H9 (cell line): ENCODE measurements around the gene SLC1A1. TPM values are rescaled to one million over a fixed set of nuclear protein-coding genes. Genes with fewer than 3 reads are reported as not detected.

Experiments used
- DNase-seq: peaks from one replicate; pipeline ENCODE4 v3.0.0-alpha.2; 2017
- H2AFZ ChIP-seq: one replicate; pipeline ENCODE4 v1.6.1; 2013; ENCODE audit warnings: mild to moderate bottlenecking, low read length, control low read depth, moderate library complexity
- H2AK5ac ChIP-seq: 2 replicates; pipeline ENCODE4 v1.6.1; 2013; ENCODE audit warnings: low read length, control low read depth, mixed read lengths; ENCODE audit not compliant: insufficient read length
- H2BK120ac ChIP-seq: one replicate; pipeline ENCODE4 v1.6.1; 2013; ENCODE audit warnings: low read depth, mild to moderate bottlenecking, low read length, control low read depth, inconsistent platforms; ENCODE audit not compliant: poor library complexity, severe bottlenecking
- H2BK12ac ChIP-seq: 2 replicates; pipeline ENCODE4 v1.6.1; 2013; ENCODE audit warnings: low read length, control low read depth, mixed read lengths, low read depth; ENCODE audit not compliant: insufficient read length
- H2BK15ac ChIP-seq: 2 replicates; pipeline ENCODE4 v1.6.1; 2013; ENCODE audit warnings: low read depth, low read length, control low read depth
- H2BK20ac ChIP-seq: one replicate; pipeline ENCODE4 v1.6.1; 2013; ENCODE audit warnings: low read depth, mild to moderate bottlenecking, low read length, control low read depth, inconsistent platforms; ENCODE audit not compliant: poor library complexity, severe bottlenecking
- H2BK5ac ChIP-seq: 2 replicates; pipeline ENCODE4 v1.6.1; 2013; ENCODE audit warnings: low read length, control low read depth, mixed read lengths; ENCODE audit not compliant: insufficient read length
- H3K14ac ChIP-seq: 2 replicates; pipeline ENCODE4 v1.6.1; 2013; ENCODE audit warnings: low read length, control low read depth; ENCODE audit not compliant: insufficient read depth
- H3K18ac ChIP-seq: 2 replicates; pipeline ENCODE4 v1.6.1; 2013; ENCODE audit warnings: low read depth, mild to moderate bottlenecking, mixed read lengths, low read length, control low read depth; ENCODE audit not compliant: insufficient read length
- H3K23ac ChIP-seq: 2 replicates; pipeline ENCODE4 v1.6.1; 2013; ENCODE audit warnings: low read length, control low read depth, mixed read lengths, low read depth; ENCODE audit not compliant: insufficient read length
- H3K23me2 ChIP-seq: 2 replicates; pipeline ENCODE4 v1.6.1; 2013; ENCODE audit warnings: low read depth, mild to moderate bottlenecking, mixed read lengths, low read length, control low read depth; ENCODE audit not compliant: insufficient read length, poor library complexity, severe bottlenecking
- H3K27ac ChIP-seq: 2 replicates; pipeline ENCODE4 v1.5.1; 2013; ENCODE audit warnings: low read length, control low read depth, mixed read lengths, low read depth; ENCODE audit not compliant: insufficient read length
- H3K27me3 ChIP-seq: 2 replicates; pipeline ENCODE4 v1.6.1; 2013; ENCODE audit warnings: low read length, control low read depth, inconsistent platforms; ENCODE audit not compliant: insufficient read depth
- H3K4ac ChIP-seq: 2 replicates; pipeline ENCODE4 v1.6.1; 2013; ENCODE audit warnings: low read depth, mild to moderate bottlenecking, control low read depth, inconsistent platforms, low read length, moderate library complexity
- H3K4me1 ChIP-seq: 2 replicates; pipeline ENCODE4 v1.6.1; 2013; ENCODE audit warnings: low read length, control low read depth, inconsistent platforms; ENCODE audit not compliant: insufficient read depth
- H3K4me2 ChIP-seq: 2 replicates; pipeline ENCODE4 v1.6.1; 2013; ENCODE audit warnings: low read length, control low read depth, mixed read lengths; ENCODE audit not compliant: insufficient read length, insufficient read depth
- H3K56ac ChIP-seq: 2 replicates; pipeline ENCODE4 v1.6.1; 2013; ENCODE audit warnings: low read depth, mild to moderate bottlenecking, mixed read lengths, low read length, control low read depth; ENCODE audit not compliant: insufficient read length
- H3K79me1 ChIP-seq: 2 replicates; pipeline ENCODE4 v1.6.1; 2013; ENCODE audit warnings: low read depth, mild to moderate bottlenecking, moderate library complexity, low read length, control low read depth, inconsistent platforms; ENCODE audit not compliant: insufficient read depth, poor library complexity, severe bottlenecking
- H3K79me2 ChIP-seq: 2 replicates; pipeline ENCODE4 v1.6.1; 2013; ENCODE audit warnings: low read length, control low read depth, inconsistent platforms; ENCODE audit not compliant: insufficient read depth
- H3K9ac ChIP-seq: 2 replicates; pipeline ENCODE4 v1.6.1; 2013; ENCODE audit warnings: low read length, control low read depth, mixed read lengths; ENCODE audit not compliant: insufficient read length; ENCODE audit errors: extremely low read depth
- H3K9me3 ChIP-seq: one replicate; pipeline ENCODE4 v1.6.1; 2013; ENCODE audit warnings: low read depth, low read length, inconsistent platforms; ENCODE audit not compliant: control insufficient read depth
- H3T11ph ChIP-seq: one replicate; pipeline ENCODE4 v1.6.1; 2013; ENCODE audit warnings: mild to moderate bottlenecking, low read length, control low read depth, inconsistent platforms
- H4K20me1 ChIP-seq: one replicate; pipeline ENCODE4 v1.6.1; 2013; ENCODE audit not compliant: control insufficient read depth, insufficient read length, insufficient read depth
- H4K5ac ChIP-seq: 2 replicates; pipeline ENCODE4 v1.6.1; 2013; ENCODE audit warnings: low read depth, mild to moderate bottlenecking, mixed read lengths, low read length, control low read depth; ENCODE audit not compliant: insufficient read length
- H4K8ac ChIP-seq: replicated peaks from 2 replicates; pipeline ENCODE4 v1.6.1; 2013; ENCODE audit warnings: low read length, control low read depth, mixed read lengths, low read depth; ENCODE audit not compliant: insufficient read length
- H4K91ac ChIP-seq: 2 replicates; pipeline ENCODE4 v1.6.1; 2013; ENCODE audit warnings: low read depth, mild to moderate bottlenecking, moderate library complexity, mixed read lengths, low read length, control low read depth; ENCODE audit not compliant: insufficient read length
- H3K27ac Mint-ChIP-seq, 3 experiments: 2 replicates in 2 of 3; 3 replicates in 1 of 3; pipeline ENCODE4 v1.8.0; 2020 to 2021; ENCODE audit warnings: mixed read lengths in 3 of 3, mild to moderate bottlenecking in 1 of 3, moderate library complexity in 1 of 3
- H3K27me3 Mint-ChIP-seq: 2 replicates; pipeline ENCODE4 v1.8.0; 2021; ENCODE audit warnings: low read depth, mild to moderate bottlenecking, moderate library complexity, mixed read lengths
- H3K36me3 Mint-ChIP-seq, 3 experiments: 2 replicates in 2 of 3; 3 replicates in 1 of 3; pipeline ENCODE4 v1.8.0; 2020 to 2021; ENCODE audit warnings: low read depth in 3 of 3, mixed read lengths in 3 of 3; ENCODE audit not compliant: insufficient read depth in 1 of 3
- H3K4me1 Mint-ChIP-seq, 2 experiments: 2 replicates each; pipeline ENCODE4 v1.8.0; 2020; ENCODE audit warnings: mixed read lengths in 2 of 2
- H3K4me3 Mint-ChIP-seq, 2 experiments: 2 replicates in 1 of 2; 3 replicates in 1 of 2; pipeline ENCODE4 v1.8.0; 2020 to 2021; ENCODE audit warnings: mild to moderate bottlenecking in 2 of 2, mixed read lengths in 2 of 2, moderate library complexity in 1 of 2
- H3K9me3 Mint-ChIP-seq, 2 experiments: 2 replicates in 1 of 2; 3 replicates in 1 of 2; pipeline ENCODE4 v1.8.0; 2020; ENCODE audit warnings: mild to moderate bottlenecking in 2 of 2, mixed read lengths in 2 of 2, moderate library complexity in 1 of 2
- CTCF ChIP-seq: fragments of 200-600 bp; sonication (generic); conservative IDR thresholded peaks from 3 replicates; pipeline ENCODE4 v1.8.0; 2021; ENCODE audit warnings: antibody characterized with exemption, mild to moderate bottlenecking
- WGBS: extraction: QIAGEN DNeasy Blood & Tissue Kit; methylation state at CpG from one replicate; pipeline ENCODE4 v1.1.7; 2013; ENCODE audit warnings: missing lambda C conversion rate, low lambda C conversion rate, mixed read lengths; ENCODE audit not compliant: insufficient read length; ENCODE audit errors: extremely low coverage; 5-methylcytosine and 5-hydroxymethylcytosine counted together
- total RNA-seq: library from RNA; stranded (reverse); gene quantifications from 2 replicates; pipeline ENCODE4 v1.2.1, GENCODE V29; 2021

Gene SLC1A1
- total RNA-seq, 1 experiment from 2014 or later = 4.7 TPM

DNA sequence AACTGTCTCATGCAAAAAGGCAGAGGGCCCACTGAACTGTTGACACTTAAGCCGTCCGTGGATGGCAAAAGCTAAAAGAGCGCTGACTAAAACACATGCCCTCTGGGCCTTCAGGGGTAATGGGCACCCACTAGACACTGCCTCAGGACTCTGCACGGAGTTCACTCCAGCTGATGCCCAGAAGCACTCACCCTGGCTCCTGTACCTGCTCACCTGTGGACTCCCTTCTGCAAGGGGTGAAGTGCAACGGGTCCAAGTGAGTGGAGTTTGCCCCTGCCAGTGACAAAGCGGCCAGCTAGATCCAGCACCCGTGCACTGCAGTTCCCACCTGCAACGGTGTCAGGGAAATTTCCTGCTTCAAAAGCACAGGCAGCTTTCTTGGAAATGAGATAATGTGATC, 50.2 kb downstream of the SLC1A1 start:
- TF ChIP-seq CTCF = no peak
- H3K4me1 ChIP-seq = peaks cover 5% of the 10 kb centered on the region; the same call in 1 of the 2 replicates
- no peak overlapping the region for H4K91ac ChIP-seq
- no peak overlapping the region for H3K23ac ChIP-seq
- WGBS = no CpG with 5 or more reads among the region's 8 CpGs
- H2AFZ ChIP-seq = no peak overlapping the region
- no peak overlapping the region for H4K8ac ChIP-seq
- peaks cover 2% of the 10 kb centered on the region; the same call in 1 of the 2 replicates for H3K27me3 Mint-ChIP-seq
- no peak overlapping the region for H3K9ac ChIP-seq
- H3K14ac ChIP-seq = no peak overlapping the region
- no peak for DNase-seq
- H3K79me2 ChIP-seq = no peaks in the 10 kb centered on the region
- no peak overlapping the region for H2BK15ac ChIP-seq
- no peak overlapping the region for H2BK120ac ChIP-seq
- H3K56ac ChIP-seq = no peak overlapping the region
- no peaks in the 10 kb centered on the region for H3K79me1 ChIP-seq
- peaks cover 2 to 7% (median 7%) of the 10 kb centered on the region in 3 experiments; a peak in 6 of 7 replicates for H3K36me3 Mint-ChIP-seq
- H3K4ac ChIP-seq = no peak overlapping the region
- H3K27ac ChIP-seq = no peak overlapping the region
- peaks cover 14 to 20% of the 10 kb centered on the region in 2 experiments for H3K4me1 Mint-ChIP-seq
- no peak overlapping the region for H3K27ac Mint-ChIP-seq
- H3K4me3 Mint-ChIP-seq = no peak overlapping the region
- no peaks in the 10 kb centered on the region for H4K20me1 ChIP-seq
- H3K9me3 ChIP-seq = no peaks in the 10 kb centered on the region
- no peak overlapping the region for H2BK20ac ChIP-seq
- no peak overlapping the region for H2AK5ac ChIP-seq
- no peak overlapping the region for H3K4me2 ChIP-seq
- H2BK5ac ChIP-seq = no peak overlapping the region
- peaks cover 6 to 7% of the 10 kb centered on the region in 2 experiments; a peak in 4 of 5 replicates for H3K9me3 Mint-ChIP-seq
- no peak overlapping the region for H2BK12ac ChIP-seq
- no peak overlapping the region for H3K18ac ChIP-seq
- H3T11ph ChIP-seq = no peak overlapping the region
- no peaks in the 10 kb centered on the region for H3K23me2 ChIP-seq
- no peaks in the 10 kb centered on the region for H3K27me3 ChIP-seq
- no peak overlapping the region for H4K5ac ChIP-seq
